Thyroid gland (tissue), 4 donors: ENCODE data around the gene NF1.

ENCODE experiments used
- CTCF ChIP-seq, 6 experiments: fragments of 200-600 bp in 3 of 6; fragments of 450-650 bp in 3 of 6; sonication (generic) in 3 of 6; IDR thresholded peaks; one replicate each; pipeline ENCODE4 v1.5.1; 2016 to 2019; ENCODE audit warnings: antibody characterized with exemption in 6 of 6, mild to moderate bottlenecking in 2 of 6, inconsistent platforms in 1 of 6, moderate library complexity in 1 of 6
- POLR2A ChIP-seq, 2 donors: fragments of 450-650 bp; IDR thresholded peaks; one replicate each; pipeline ENCODE4 v1.6.1; 2017; ENCODE audit warnings: antibody characterized with exemption in 2 of 2, mild to moderate bottlenecking in 2 of 2, moderate library complexity in 1 of 2

DNA sequence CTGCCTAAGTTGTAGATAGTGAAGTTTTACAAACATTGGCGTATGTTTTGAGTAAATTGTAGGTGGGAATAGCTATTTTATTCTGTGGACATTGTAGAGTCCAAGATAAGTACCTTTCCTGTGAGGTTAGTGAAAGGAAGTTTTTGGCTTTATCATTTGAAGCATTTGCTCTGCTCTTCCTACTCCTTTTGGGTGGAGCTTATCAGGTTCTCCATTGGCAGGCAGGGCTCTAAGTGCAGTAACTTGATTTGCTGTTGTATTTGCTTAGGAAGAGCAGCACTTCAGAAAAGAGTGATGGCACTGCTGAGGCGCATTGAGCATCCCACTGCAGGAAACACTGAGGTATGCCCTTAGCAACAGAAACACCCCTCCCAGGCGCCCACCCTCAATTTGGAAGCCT is 132.2 kb downstream of the NF1 start:
- TF ChIP-seq CTCF (IDR thresholded peaks at IDR 0.05) = no peak
- no peak for TF ChIP-seq POLR2A (IDR thresholded peaks at IDR 0.05)
